H1 (cell line): ENCODE measurements around the gene CAMK2B. TPM values are rescaled to one million over a fixed set of nuclear protein-coding genes. Genes with fewer than 3 reads are reported as not detected.

Source experiments
- CTCF ChIA-PET: fragments of 300-600 bp; sonication (Branson Sonifier 250); formaldehyde crosslinking; loops from one replicate; lab custom pipeline; 2021; ENCODE audit not compliant: partially characterized antibody; lab: Charles Lee
- POLR2A ChIA-PET: fragments of 300-600 bp; sonication (Branson Sonifier 250); formaldehyde crosslinking; loops from one replicate; lab custom pipeline; 2021; ENCODE audit warnings: inconsistent platforms; ENCODE audit not compliant: partially characterized antibody; lab: Charles Lee
- DNase-seq, 2 experiments: peaks; one replicate each; pipeline versions ENCODE4 v3.0.0 to v3.0.0-alpha.2; 2010 to 2022; ENCODE audit warnings: low spot score in 2 of 2, low read depth in 1 of 2, mixed read lengths in 1 of 2
- FAIRE-seq: peaks from 2 replicates; lab custom pipeline; 2011; peaks lifted over from hg19 to GRCh38; lab: Jason Lieb, UNC
- H2AFZ ChIP-seq: 2 replicates; pipeline ENCODE4 v1.8.1; 2012; ENCODE audit warnings: low read length, inconsistent platforms
- H2AK5ac ChIP-seq: 2 replicates; pipeline ENCODE4 v1.6.1; 2013; ENCODE audit warnings: low read depth, low read length
- H2BK120ac ChIP-seq: replicated peaks from 2 replicates; pipeline ENCODE3; 2013; ENCODE audit warnings: low read depth, low read length, inconsistent platforms
- H2BK12ac ChIP-seq: 2 replicates; pipeline ENCODE4 v1.6.1; 2013; ENCODE audit warnings: low read depth, low read length
- H2BK15ac ChIP-seq: 2 replicates; pipeline ENCODE4 v1.6.1; 2013; ENCODE audit warnings: low read length
- H2BK20ac ChIP-seq: 2 replicates; pipeline ENCODE4 v1.6.1; 2013; ENCODE audit warnings: low read length
- H2BK5ac ChIP-seq: 2 replicates; pipeline ENCODE4 v1.6.1; 2013; ENCODE audit warnings: low read depth, low read length
- H3K14ac ChIP-seq: 2 replicates; pipeline ENCODE4 v1.6.1; 2013; ENCODE audit warnings: inconsistent platforms; ENCODE audit not compliant: insufficient read length
- H3K18ac ChIP-seq: 2 replicates; pipeline ENCODE4 v1.6.1; 2013; ENCODE audit warnings: low read length; ENCODE audit errors: extremely low read depth
- H3K23ac ChIP-seq: 2 replicates; pipeline ENCODE4 v1.6.1; 2013; ENCODE audit warnings: inconsistent platforms; ENCODE audit not compliant: insufficient read length
- H3K23me2 ChIP-seq: 2 replicates; pipeline ENCODE4 v1.6.1; 2013; ENCODE audit warnings: low read depth, low read length
- H3K27ac ChIP-seq: 2 replicates; pipeline ENCODE4 v1.6.1; 2011; ENCODE audit warnings: low read depth, low read length, inconsistent platforms
- H3K27me3 ChIP-seq, 4 experiments: replicated peaks in 1 of 4; 1 replicate in 1 of 4; 2 replicates in 3 of 4; pipeline versions ENCODE4 v1.6.1 to v1.8.1; 2011 to 2013; ENCODE audit warnings: low read length in 3 of 4, mild to moderate bottlenecking in 3 of 4, inconsistent platforms in 2 of 4, mixed read lengths in 2 of 4, moderate library complexity in 1 of 4; ENCODE audit not compliant: control insufficient read depth in 3 of 4, insufficient read depth in 3 of 4; ENCODE audit errors: extremely low read depth in 1 of 4
- H3K36me3 ChIP-seq, 4 experiments: 2 replicates each; pipeline versions ENCODE4 v1.6.1 to v1.8.1; 2011 to 2013; ENCODE audit warnings: mild to moderate bottlenecking in 4 of 4, low read length in 3 of 4, moderate library complexity in 2 of 4, control low read depth in 1 of 4, inconsistent platforms in 1 of 4; ENCODE audit not compliant: insufficient read depth in 4 of 4, control insufficient read depth in 2 of 4
- H3K4ac ChIP-seq: replicated peaks from 2 replicates; pipeline ENCODE3; 2013; ENCODE audit warnings: low read length, low read depth, mixed read lengths, inconsistent platforms; ENCODE audit not compliant: insufficient read length
- H3K4me1 ChIP-seq, 4 experiments: replicated peaks in 1 of 4; 1 replicate in 1 of 4; 2 replicates in 3 of 4; pipeline versions ENCODE4 v1.6.1 to v1.8.1; 2011 to 2013; ENCODE audit warnings: low read length in 3 of 4, inconsistent platforms in 2 of 4, mixed read lengths in 1 of 4; ENCODE audit not compliant: insufficient read depth in 4 of 4, control insufficient read depth in 3 of 4
- H3K4me2 ChIP-seq, 2 experiments: 2 replicates each; pipeline versions ENCODE4 v1.6.1 to v1.8.1; 2011 to 2013; ENCODE audit warnings: low read depth in 2 of 2, low read length in 2 of 2, control low read depth in 1 of 2, inconsistent platforms in 1 of 2, mild to moderate bottlenecking in 1 of 2; ENCODE audit not compliant: insufficient read depth in 1 of 2
- H3K4me3 ChIP-seq, 4 experiments: fragments of 200-600, 300-600 bp in 1 of 4; sonication (generic), shearing (Covaris generic), sonication (Bioruptor Twin) in 1 of 4; 2 replicates each; pipeline versions ENCODE4 v1.5.1 to v1.8.1; 2011 to 2016; ENCODE audit warnings: low read length in 4 of 4, low read depth in 3 of 4, control low read depth in 2 of 4, inconsistent platforms in 2 of 4, mild to moderate bottlenecking in 2 of 4, mixed read lengths in 1 of 4, moderate library complexity in 1 of 4; ENCODE audit not compliant: insufficient read depth in 2 of 4; ENCODE audit errors: extremely low read depth in 1 of 4
- H3K56ac ChIP-seq: replicated peaks from 2 replicates; pipeline ENCODE3; 2013; ENCODE audit warnings: low read depth, mild to moderate bottlenecking, mixed read lengths, low read length, inconsistent platforms; ENCODE audit not compliant: insufficient read length
- H3K79me1 ChIP-seq: 2 replicates; pipeline ENCODE4 v1.6.1; 2013; ENCODE audit warnings: low read depth, low read length, control low read depth
- H3K79me2 ChIP-seq, 2 experiments: 2 replicates each; pipeline versions ENCODE4 v1.6.1 to v1.8.1; 2012 to 2013; ENCODE audit warnings: low read length in 2 of 2, mild to moderate bottlenecking in 2 of 2, inconsistent platforms in 1 of 2; ENCODE audit not compliant: insufficient read depth in 2 of 2, control insufficient read depth in 1 of 2
- H3K9ac ChIP-seq, 4 experiments: replicated peaks in 1 of 4; 1 replicate in 1 of 4; 2 replicates in 3 of 4; pipeline versions ENCODE4 v1.6.1 to v1.8.1; 2011 to 2013; ENCODE audit warnings: low read depth in 3 of 4, low read length in 3 of 4, control low read depth in 2 of 4, mild to moderate bottlenecking in 2 of 4, moderate library complexity in 2 of 4, inconsistent platforms in 1 of 4; ENCODE audit errors: extremely low read depth in 1 of 4
- H3K9me3 ChIP-seq, 2 experiments: 2 replicates each; pipeline versions ENCODE4 v1.6.1 to v1.8.1; 2012 to 2013; ENCODE audit warnings: mild to moderate bottlenecking in 2 of 2, moderate library complexity in 2 of 2, control low read depth in 1 of 2, inconsistent platforms in 1 of 2, low read depth in 1 of 2, low read length in 1 of 2, mixed read lengths in 1 of 2; ENCODE audit not compliant: insufficient read depth in 2 of 2
- H4K20me1 ChIP-seq, 2 experiments: replicated peaks in 1 of 2; 2 replicates each; pipeline versions ENCODE3 to v1.8.1; 2011 to 2013; ENCODE audit warnings: inconsistent platforms in 2 of 2, low read length in 2 of 2, mild to moderate bottlenecking in 1 of 2; ENCODE audit not compliant: insufficient read depth in 2 of 2, control insufficient read depth in 1 of 2
- H4K5ac ChIP-seq: 2 replicates; pipeline ENCODE4 v1.6.1; 2013; ENCODE audit warnings: low read length, low read depth, mixed read lengths, inconsistent platforms; ENCODE audit not compliant: insufficient read length
- H4K8ac ChIP-seq: 2 replicates; pipeline ENCODE4 v1.8.0; 2013; ENCODE audit warnings: mild to moderate bottlenecking, moderate library complexity, low read length, inconsistent platforms; ENCODE audit not compliant: insufficient read depth; ENCODE audit errors: extremely low read depth
- H4K91ac ChIP-seq: replicated peaks from 2 replicates; pipeline ENCODE3; 2013; ENCODE audit warnings: low read length, mixed read lengths, inconsistent platforms; ENCODE audit not compliant: insufficient read length
- ATF3 ChIP-seq: IDR thresholded peaks from 2 replicates; pipeline ENCODE4 v1.6.1; 2011; ENCODE audit warnings: low read depth, mild to moderate bottlenecking, low read length; ENCODE audit not compliant: insufficient read depth
- WGBS, 2 experiments: shearing (Covaris generic) in 1 of 2; methylation state at CpG; one replicate each; pipeline versions ENCODE4 v1.1.6 to v1.1.7; 2013 to 2015; ENCODE audit warnings: low lambda C conversion rate in 2 of 2, mixed read lengths in 2 of 2, inconsistent platforms in 1 of 2, low coverage in 1 of 2, missing lambda C conversion rate in 1 of 2; ENCODE audit not compliant: insufficient replicate concordance in 2 of 2, insufficient coverage in 1 of 2, insufficient read length in 1 of 2; ENCODE audit errors: extremely low coverage in 1 of 2, missing lambda C conversion rate in 1 of 2; 5-methylcytosine and 5-hydroxymethylcytosine counted together
- polyA plus RNA-seq, 7 experiments: library from polyadenylated mRNA; depleted of rRNA in 3 of 7; stranded (reverse) in 5 of 7; unstranded in 2 of 7; fragments of >200 nt in 5 of 7; fragments of 200-250 nt in 2 of 7; gene quantifications; 1 replicate in 5 of 7; 2 replicates in 1 of 7; 4 replicates in 1 of 7; pipeline versions ENCODE4 v1.2.1 to v1.2.3, GENCODE V29; 2011 to 2013; ENCODE audit warnings: missing spikeins in 2 of 7, mixed read lengths in 2 of 7
- total RNA-seq: library from RNA; stranded (reverse); fragmentation: NEBNext Ultra II Directional; extraction: Animal tissue kit (Norgen Biotek cat#: 25700); gene quantifications from 2 replicates; pipeline ENCODE4 v1.2.1, GENCODE V29; 2021

The CAMK2B gene
- total and polyA plus RNA-seq, 2 of the 8 experiments (the other 6 are each of a cell fraction or from before 2014, with no cell fraction given): 0.05 to 0.15 TPM

GRCh38 chr7:44279286-44279685 is 46.1 kb downstream of the CAMK2B start:
- Histone ChIP-seq H2AFZ (no peak overlapping the region), H4K5ac (no peak overlapping the region), H2BK5ac (no peak overlapping the region), H3K56ac (no peak overlapping the region), H3K23me2 (no peaks in the 10 kb centered on the region; the same call in 1 of the 2 replicates), H2BK15ac (no peak overlapping the region), H3K18ac (no peak overlapping the region), H2BK20ac (no peak overlapping the region), H2BK12ac (no peak overlapping the region), H3K36me3 (no peaks in the 10 kb centered on the region), H3K23ac (no peak overlapping the region), H3K79me1 (no peaks in the 10 kb centered on the region), H4K8ac (no peak overlapping the region), H3K4me3 (no peak overlapping the region), H3K79me2 (no peaks in the 10 kb centered on the region), H3K27me3 (peaks cover 0 to 16% (median 12%) of the 10 kb centered on the region in 4 experiments; a peak in 5 of 7 replicates), H3K27ac (no peak overlapping the region), H2AK5ac (no peak overlapping the region), H3K4me1 (peaks cover 0 to 10% (median 5%) of the 10 kb centered on the region in 4 experiments; a peak in 5 of 7 replicates), H2BK120ac (no peak overlapping the region), H3K9me3 (no peaks in the 10 kb centered on the region), H3K9ac (no peak overlapping the region), H4K20me1 (peaks cover 0 to 3% of the 10 kb centered on the region in 2 experiments), H3K14ac (no peak overlapping the region), H4K91ac (no peak overlapping the region), H3K4me2 (no peak overlapping the region), H3K4ac (no peak overlapping the region)
- DNase-seq: peak in 1 of 2 experiments; percentile 32
- WGBS, 2 experiments: 92% methylated on average over 6 of the region's 6 CpGs; no CpG with 5 or more reads in 1 of the 2 experiments
- POLR2A ChIA-PET: interaction anchor here (1.0 kb wide), 1 partner anchor 27 kb away, joined by 3 read pairs; no protein-coding TSS in a partner anchor
- FAIRE-seq: no peak
- CTCF ChIA-PET: interaction anchor here (1.1 to 2.3 kb wide), 5 partner anchors 14 to 68 kb away, joined by 3 to 6 read pairs (median 3); no protein-coding TSS in a partner anchor
- TF ChIP-seq ATF3: no peak
